ENCODE data around the gene LRRC49.

DNA sequence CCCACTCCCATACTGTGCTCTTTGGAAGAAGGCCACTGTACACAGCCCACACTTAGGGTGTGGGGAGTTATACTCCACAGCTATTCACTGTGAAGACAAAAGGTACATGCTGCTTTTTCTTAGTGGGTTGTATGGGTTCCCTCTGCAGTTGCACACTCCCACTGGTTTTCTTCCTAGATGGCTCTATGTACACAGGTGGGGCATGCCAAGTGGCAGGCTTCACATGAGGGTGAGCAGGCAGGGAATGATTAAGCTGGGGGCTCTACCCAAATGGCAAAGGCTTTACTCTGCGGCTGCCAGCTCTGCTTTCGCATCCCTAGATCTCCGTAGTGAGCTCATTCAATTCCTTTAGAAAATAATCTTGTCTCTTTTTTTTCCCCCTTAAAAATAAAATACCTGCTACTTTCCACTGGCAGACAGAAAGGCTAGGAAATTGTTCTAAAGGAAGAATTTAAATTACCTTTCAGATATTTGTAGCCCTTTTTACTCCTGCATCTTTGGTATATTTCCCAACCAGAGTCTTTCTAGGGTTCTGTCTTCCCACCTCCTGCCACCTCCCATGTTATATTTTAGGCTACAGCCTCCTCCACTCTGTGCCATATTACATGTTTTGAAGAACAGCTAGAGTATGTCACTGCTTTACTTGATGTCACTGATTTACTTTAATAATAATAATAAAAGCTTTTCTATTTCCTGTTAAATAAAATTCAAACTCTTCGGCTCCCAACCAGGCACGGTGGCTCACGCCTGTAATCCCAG, 46.8 kb upstream of the LRRC49 start:
- TF ChIP-seq CTCF (IDR thresholded peaks at IDR 0.05) = no peak
- TF ChIP-seq POLR2A (IDR thresholded peaks at IDR 0.05) = no peak
